Heart left ventricle (tissue), 13 donors: ENCODE data around the gene TMEM237.

Experiments
- POLR2A ChIP-seq, 2 donors: fragments of 450-650 bp; IDR thresholded peaks; one replicate each; pipeline ENCODE4 v1.6.1; 2017; ENCODE audit warnings: antibody characterized with exemption in 2 of 2, mild to moderate bottlenecking in 2 of 2, moderate library complexity in 2 of 2
- TF ChIP-seq, protein P1 (sequence below), 12 donors: fragments of 200-600 bp; sonication (generic) in 4 of 12; IDR thresholded peaks; one replicate each; pipeline versions ENCODE4 v1.5.0 to v1.8.0; 2018 to 2022; ENCODE audit warnings: antibody characterized with exemption in 12 of 12, mild to moderate bottlenecking in 5 of 12
- donor health status: ischemic (EF 13 %, LVEDD 7.1; RV severe dilation, severe dysfunction).
- donor health status: DM: no; HTN: yes; CAD: no.
- donor health status: DM: no; HTN: no; CAD: no.
- donor health status: ischemic (EF 25% LVEDD 6.9; RV normal size, moderate dysfunction).
- donor health status: ischemic (EF 25% LVEDD 5.7; RV mildly dilated, moderate dysfunction).
- donor health status: ischemic (EF 35%, LVEDD 5.7; RV mildly dilated, moderate dysfunction).
- donor health status: nonischemic (EF 11% LVEDD 7.7; RV severe dilation, severe dysfunction).
- donor health status: DM: yes; HTN: yes; CAD: no.
- donor health status: PGD.
- donor health status: ischemic (EF 29% LVEDD 5.4; RV normal size, mild dysfunction).
- donor health status: nonischemic (EF 23%, LVEDD 6.1; RV moderate dilation, normal function).

- TF ChIP-seq, protein P1, sequence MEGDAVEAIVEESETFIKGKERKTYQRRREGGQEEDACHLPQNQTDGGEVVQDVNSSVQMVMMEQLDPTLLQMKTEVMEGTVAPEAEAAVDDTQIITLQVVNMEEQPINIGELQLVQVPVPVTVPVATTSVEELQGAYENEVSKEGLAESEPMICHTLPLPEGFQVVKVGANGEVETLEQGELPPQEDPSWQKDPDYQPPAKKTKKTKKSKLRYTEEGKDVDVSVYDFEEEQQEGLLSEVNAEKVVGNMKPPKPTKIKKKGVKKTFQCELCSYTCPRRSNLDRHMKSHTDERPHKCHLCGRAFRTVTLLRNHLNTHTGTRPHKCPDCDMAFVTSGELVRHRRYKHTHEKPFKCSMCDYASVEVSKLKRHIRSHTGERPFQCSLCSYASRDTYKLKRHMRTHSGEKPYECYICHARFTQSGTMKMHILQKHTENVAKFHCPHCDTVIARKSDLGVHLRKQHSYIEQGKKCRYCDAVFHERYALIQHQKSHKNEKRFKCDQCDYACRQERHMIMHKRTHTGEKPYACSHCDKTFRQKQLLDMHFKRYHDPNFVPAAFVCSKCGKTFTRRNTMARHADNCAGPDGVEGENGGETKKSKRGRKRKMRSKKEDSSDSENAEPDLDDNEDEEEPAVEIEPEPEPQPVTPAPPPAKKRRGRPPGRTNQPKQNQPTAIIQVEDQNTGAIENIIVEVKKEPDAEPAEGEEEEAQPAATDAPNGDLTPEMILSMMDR (IDR thresholded peaks at IDR 0.05), result no peak
- no peak for TF ChIP-seq POLR2A (IDR thresholded peaks at IDR 0.05)
Observed at GRCh38 chr2:201622306-201622970, 20.9 kb downstream of the TMEM237 start.
